Esophagus squamous epithelium (tissue), 5 donors: ENCODE data around the gene SAXO1. TPM values are rescaled to one million over a fixed set of nuclear protein-coding genes. Genes with fewer than 3 reads are reported as not detected.

Experiments
- DNase-seq: peaks from one replicate; lab custom pipeline; 2025; lab: John Stamatoyannopoulos, UW
- H3K27ac ChIP-seq, 4 donors: fragments of 200-600 bp; sonication (generic); one replicate each; pipeline ENCODE4 v1.5.1; 2016 to 2019; ENCODE audit warnings: mild to moderate bottlenecking in 1 of 4
- H3K27me3 ChIP-seq, 4 donors: fragments of 200-600 bp; sonication (generic); 1 replicate in 3 of 4; 2 replicates in 1 of 4; pipeline versions ENCODE4 v1.5.1 to v1.6.0; 2017 to 2021; ENCODE audit warnings: antibody characterized with exemption in 1 of 4
- H3K36me3 ChIP-seq, 3 donors: fragments of 200-600 bp; sonication (generic); one replicate each; pipeline ENCODE4 v1.5.1; 2016 to 2019
- H3K4me1 ChIP-seq, 3 donors: fragments of 200-600 bp; sonication (generic); one replicate each; pipeline ENCODE4 v1.5.1; 2017 to 2019
- H3K4me3 ChIP-seq, 4 donors: fragments of 200-600 bp; sonication (generic); 1 replicate in 3 of 4; 2 replicates in 1 of 4; pipeline ENCODE4 v1.5.1; 2016 to 2019; ENCODE audit warnings: mild to moderate bottlenecking in 2 of 4, moderate library complexity in 1 of 4
- H3K9me3 ChIP-seq, 3 donors: fragments of 200-600 bp; sonication (generic); one replicate each; pipeline ENCODE4 v1.5.1; 2016 to 2019
- POLR2A ChIP-seq, 4 donors: fragments of 450-650 bp; IDR thresholded peaks; one replicate each; pipeline ENCODE4 v1.6.1; 2017; ENCODE audit warnings: antibody characterized with exemption in 4 of 4, mild to moderate bottlenecking in 4 of 4, moderate library complexity in 3 of 4
- WGBS, 2 donors: methylation state at CpG; one replicate each; pipeline ENCODE4 v1.1.5; 2018; 5-methylcytosine and 5-hydroxymethylcytosine counted together
- intact Hi-C: fragments of 100-400 bp; cut with DNase I; formaldehyde crosslinking; loops from one replicate; pipeline ENCODE4 v1.15.0; 2022
- total RNA-seq, 4 donors: library from RNA; depleted of rRNA; stranded (reverse); fragments of >200 nt; gene quantifications; one replicate each; pipeline ENCODE4 v1.1.0, GENCODE V29; 2016
- TF ChIP-seq, protein P1 (sequence below), 6 experiments: fragments of 450-650 bp in 4 of 6; fragments of 200-600 bp in 2 of 6; sonication (generic) in 2 of 6; IDR thresholded peaks; one replicate each; pipeline ENCODE4 v1.5.1; 2016 to 2019; ENCODE audit warnings: antibody characterized with exemption in 6 of 6, mild to moderate bottlenecking in 4 of 6, moderate library complexity in 4 of 6
- donor health status: DM: yes; HTN: yes; CAD: no.

SAXO1 gene
- total RNA-seq, 4 donors from 2014 or later: not detected

DNA sequence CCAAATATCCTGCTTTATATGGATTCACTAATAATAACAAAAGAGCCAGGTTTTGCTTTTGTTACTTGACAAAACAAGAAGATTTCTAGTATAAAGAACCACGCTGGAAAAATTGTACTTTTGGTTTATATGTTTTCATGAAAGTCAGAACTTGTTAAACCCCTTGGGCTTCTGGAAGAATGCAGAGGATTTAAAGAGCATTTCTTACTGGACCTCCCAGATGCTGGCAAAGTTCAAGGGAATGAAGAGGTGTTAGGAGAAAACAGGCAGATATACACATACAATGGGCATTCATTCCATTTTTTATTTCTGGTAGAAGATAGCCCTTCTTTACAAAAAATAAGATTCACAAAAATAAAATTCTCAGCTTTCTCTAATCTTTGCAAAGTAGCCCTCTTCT is 61.1 kb downstream of the SAXO1 start:
- H3K36me3 ChIP-seq: no peaks in the 10 kb centered on the region
- no peak for TF ChIP-seq POLR2A (IDR thresholded peaks at IDR 0.05)
- TF ChIP-seq, protein P1, sequence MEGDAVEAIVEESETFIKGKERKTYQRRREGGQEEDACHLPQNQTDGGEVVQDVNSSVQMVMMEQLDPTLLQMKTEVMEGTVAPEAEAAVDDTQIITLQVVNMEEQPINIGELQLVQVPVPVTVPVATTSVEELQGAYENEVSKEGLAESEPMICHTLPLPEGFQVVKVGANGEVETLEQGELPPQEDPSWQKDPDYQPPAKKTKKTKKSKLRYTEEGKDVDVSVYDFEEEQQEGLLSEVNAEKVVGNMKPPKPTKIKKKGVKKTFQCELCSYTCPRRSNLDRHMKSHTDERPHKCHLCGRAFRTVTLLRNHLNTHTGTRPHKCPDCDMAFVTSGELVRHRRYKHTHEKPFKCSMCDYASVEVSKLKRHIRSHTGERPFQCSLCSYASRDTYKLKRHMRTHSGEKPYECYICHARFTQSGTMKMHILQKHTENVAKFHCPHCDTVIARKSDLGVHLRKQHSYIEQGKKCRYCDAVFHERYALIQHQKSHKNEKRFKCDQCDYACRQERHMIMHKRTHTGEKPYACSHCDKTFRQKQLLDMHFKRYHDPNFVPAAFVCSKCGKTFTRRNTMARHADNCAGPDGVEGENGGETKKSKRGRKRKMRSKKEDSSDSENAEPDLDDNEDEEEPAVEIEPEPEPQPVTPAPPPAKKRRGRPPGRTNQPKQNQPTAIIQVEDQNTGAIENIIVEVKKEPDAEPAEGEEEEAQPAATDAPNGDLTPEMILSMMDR (IDR thresholded peaks at IDR 0.05): no peak
- H3K4me1 ChIP-seq: peaks cover 0 to 48% (median 4%) of the 10 kb centered on the region in 3 donors
- no peaks in the 10 kb centered on the region for H3K27me3 ChIP-seq
- H3K9me3 ChIP-seq: no peaks in the 10 kb centered on the region
- no peak for DNase-seq
- intact Hi-C loops: no loop called here
- no peak overlapping the region for H3K27ac ChIP-seq
- no peak overlapping the region for H3K4me3 ChIP-seq
- 28 to 53% methylated on average over 1 of the region's 1 CpG for WGBS, 2 donors

- Histone ChIP-seq H3K36me3 (no peaks in the 10 kb centered on the region), H3K9me3 (no peaks in the 10 kb centered on the region), H3K4me3 (no peak overlapping the region), H3K27me3 (no peaks in the 10 kb centered on the region), H3K27ac (no peak overlapping the region), H3K4me1 (peaks cover 0 to 51% (median 4%) of the 10 kb centered on the region in 3 donors)
- intact Hi-C loops: no loop called here
- TF ChIP-seq, protein P1 (IDR thresholded peaks at IDR 0.05): no peak
- TF ChIP-seq POLR2A (IDR thresholded peaks at IDR 0.05): no peak
- 55 to 57% methylated on average over 2 of the region's 2 CpGs for WGBS, 2 donors
- DNase-seq: no peak
These were observed 61.6 kb downstream of the SAXO1 start for GRCh38 chr9:18971404-18971803.

DNA sequence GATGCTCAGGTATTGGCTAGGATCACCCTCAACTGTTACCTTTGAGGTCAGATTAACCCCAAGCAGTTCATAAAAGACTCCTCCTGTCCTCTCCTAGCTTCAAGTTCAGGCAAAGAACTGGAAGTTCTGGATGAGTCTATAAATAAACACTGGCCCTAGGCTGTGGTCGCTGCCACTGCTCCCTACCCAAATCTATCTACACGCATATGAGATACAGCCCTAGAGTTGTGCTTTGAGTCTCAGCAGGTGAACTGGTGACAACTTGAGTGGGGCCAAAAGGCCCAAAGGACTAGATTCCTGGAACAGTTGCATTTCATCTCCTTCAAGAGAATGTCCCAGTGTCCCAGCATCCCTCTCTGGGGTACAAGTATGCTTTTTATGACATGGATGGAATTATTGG is 62.6 kb downstream of the SAXO1 start:
- Histone ChIP-seq H3K4me1 (peaks cover 0 to 44% (median 4%) of the 10 kb centered on the region in 3 donors), H3K4me3 (no peak overlapping the region), H3K27me3 (no peaks in the 10 kb centered on the region), H3K9me3 (no peaks in the 10 kb centered on the region), H3K27ac (no peak overlapping the region), H3K36me3 (no peaks in the 10 kb centered on the region)
- TF ChIP-seq POLR2A (IDR thresholded peaks at IDR 0.05): no peak
- TF ChIP-seq, protein P1 (IDR thresholded peaks at IDR 0.05): no peak
- intact Hi-C loops: no loop called here
- no peak for DNase-seq
- 78% methylated on average over 2 of the region's 2 CpGs; no CpG with 5 or more reads in 1 of the 2 donors for WGBS, 2 donors

DNA sequence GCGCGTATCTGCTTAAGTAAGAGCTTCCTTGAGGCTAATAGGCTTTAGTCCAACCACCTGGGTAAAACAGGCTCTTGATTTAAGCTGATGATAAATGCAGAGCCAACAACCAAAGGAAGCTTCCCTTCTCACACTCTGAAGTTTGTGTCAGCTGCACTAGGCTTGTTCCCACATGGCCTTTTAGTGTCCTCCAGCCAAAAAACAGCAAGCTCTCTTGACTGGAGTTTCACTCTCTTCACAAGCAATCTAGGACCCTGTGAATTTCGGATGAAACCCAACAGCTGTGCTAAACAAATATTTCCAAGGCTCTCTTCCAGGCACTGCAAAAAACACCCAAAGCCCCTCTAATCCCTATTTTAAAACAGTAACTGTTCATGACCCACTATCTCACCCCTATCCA is 63.9 kb downstream of the SAXO1 start:
- H3K9me3 ChIP-seq: no peaks in the 10 kb centered on the region
- WGBS, 2 donors: 20 to 62% methylated on average over 3 of the region's 3 CpGs
- TF ChIP-seq POLR2A (IDR thresholded peaks at IDR 0.05): no peak
- TF ChIP-seq, protein P1 (IDR thresholded peaks at IDR 0.05): no peak

DNA sequence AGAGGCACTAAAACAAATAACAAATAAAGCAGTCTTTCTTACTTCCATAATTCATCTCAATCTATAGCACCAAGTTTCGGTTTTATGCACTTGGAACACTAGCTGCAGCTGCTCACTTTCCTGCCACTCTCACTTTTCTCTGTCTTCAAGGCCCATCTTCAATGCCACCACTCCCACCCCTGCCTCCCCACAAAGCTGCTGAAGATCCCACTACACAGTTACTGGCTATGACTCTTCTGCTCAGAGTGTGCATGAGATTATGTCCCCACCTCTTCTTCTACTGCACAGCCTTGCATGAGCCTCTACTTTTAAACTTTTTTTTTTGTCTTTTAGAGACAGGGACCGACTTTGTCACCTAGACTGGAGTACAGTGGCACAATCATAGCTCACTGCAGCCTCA is 77.4 kb downstream of the SAXO1 start:
- no peak overlapping the region for H3K27ac ChIP-seq
- intact Hi-C loops: no loop called here
- H3K36me3 ChIP-seq: no peaks in the 10 kb centered on the region
- WGBS, 2 donors: 75 to 78% methylated on average over 2 of the region's 2 CpGs
- DNase-seq: no peak
- H3K9me3 ChIP-seq: no peaks in the 10 kb centered on the region
- TF ChIP-seq POLR2A (IDR thresholded peaks at IDR 0.05): no peak
- TF ChIP-seq, protein P1 (IDR thresholded peaks at IDR 0.05): no peak
- no peaks in the 10 kb centered on the region for H3K27me3 ChIP-seq
- no peak overlapping the region for H3K4me3 ChIP-seq
- H3K4me1 ChIP-seq: no peaks in the 10 kb centered on the region

More for the DNA sequence above, 63.9 kb downstream of the SAXO1 start:
- Histone ChIP-seq H3K27me3 (no peaks in the 10 kb centered on the region), H3K36me3 (no peaks in the 10 kb centered on the region), H3K27ac (peak overlapping the region in 1 of 4 donors; percentile 13), H3K4me1 (peaks cover 0 to 44% (median 4%) of the 10 kb centered on the region in 3 donors), H3K4me3 (no peak overlapping the region)
- DNase-seq: no peak
- intact Hi-C loops: no loop called here
